GM23338 (cell line): Measurements from ENCODE around the gene GAL3ST1. TPM values are rescaled to one million over a fixed set of nuclear protein-coding genes. Genes with fewer than 3 reads are reported as not detected.
"Not testable (repeated sequence)": the region's sequence is repeated elsewhere in the genome, so short reads cannot be mapped to it uniquely, and the experiment has no call there.

Experiments used
- ATAC-seq: fragments of 200-7000 bp; cut with Tn5 transposase; 3 replicates; pipeline ENCODE4 v1.9.1; 2020
- DNase-seq: peaks from one replicate; pipeline ENCODE4 v3.0.0-alpha.2; 2015; ENCODE audit warnings: low spot score
- H2AFZ ChIP-seq: fragments of 200-600 bp; sonication (generic); 2 replicates; pipeline ENCODE4 v1.8.0; 2016; ENCODE audit warnings: antibody characterized with exemption, mild to moderate bottlenecking, moderate library complexity
- H3F3A ChIP-seq: fragments of 200-600 bp; sonication (generic); replicated peaks from 2 replicates; pipeline ENCODE4 v1.8.0; 2017; ENCODE audit warnings: antibody characterized with exemption, mixed run types, low read depth
- H3K27ac ChIP-seq: fragments of 200-600 bp; sonication (generic); 2 replicates; pipeline ENCODE4 v1.6.1; 2016; ENCODE audit warnings: low read depth
- H3K27me3 ChIP-seq: fragments of 200-600 bp; sonication (generic); 2 replicates; pipeline ENCODE4 v1.8.0; 2016; ENCODE audit warnings: mild to moderate bottlenecking, mixed run types, moderate library complexity; ENCODE audit not compliant: insufficient read depth
- H3K36me3 ChIP-seq: fragments of 200-600 bp; sonication (generic); 2 replicates; pipeline ENCODE4 v1.8.0; 2016; ENCODE audit warnings: mild to moderate bottlenecking; ENCODE audit not compliant: insufficient read depth
- H3K4me1 ChIP-seq: fragments of 200-600 bp; sonication (generic); 2 replicates; pipeline ENCODE4 v1.8.0; 2016; ENCODE audit warnings: mild to moderate bottlenecking, moderate library complexity; ENCODE audit not compliant: insufficient read depth
- H3K4me2 ChIP-seq: fragments of 200-600 bp; sonication (generic); 2 replicates; pipeline ENCODE4 v1.7.1; 2017; ENCODE audit warnings: mixed run types
- H3K4me3 ChIP-seq: fragments of 200-600 bp; sonication (generic); 2 replicates; pipeline ENCODE4 v1.6.1; 2016; ENCODE audit warnings: mixed run types
- H3K79me2 ChIP-seq: fragments of 200-600 bp; sonication (generic); replicated peaks from 2 replicates; pipeline ENCODE4 v1.8.0; 2017; ENCODE audit warnings: mild to moderate bottlenecking; ENCODE audit not compliant: insufficient read depth
- H3K9me2 ChIP-seq: fragments of 200-600 bp; sonication (generic); 2 replicates; pipeline ENCODE4 v1.8.0; 2017; ENCODE audit not compliant: insufficient read depth
- H4K20me1 ChIP-seq: fragments of 200-600 bp; sonication (generic); replicated peaks from 2 replicates; pipeline ENCODE4 v1.8.0; 2017; ENCODE audit warnings: mild to moderate bottlenecking; ENCODE audit not compliant: insufficient read depth
- H3K27ac Mint-ChIP-seq: 2 replicates; pipeline ENCODE4 v1.8.0; 2020; ENCODE audit warnings: inconsistent platforms, mild to moderate bottlenecking, moderate library complexity, mixed read lengths
- H3K27me3 Mint-ChIP-seq: 3 replicates; pipeline ENCODE4 v1.8.0; 2022; ENCODE audit warnings: low read depth, mild to moderate bottlenecking, moderate library complexity, mixed read lengths, inconsistent platforms; ENCODE audit not compliant: insufficient read depth, poor library complexity
- H3K36me3 Mint-ChIP-seq: 3 replicates; pipeline ENCODE4 v1.8.0; 2021; ENCODE audit warnings: low read depth, mild to moderate bottlenecking, inconsistent platforms, moderate library complexity, mixed read lengths
- H3K4me1 Mint-ChIP-seq: 3 replicates; pipeline ENCODE4 v1.8.0; 2020; ENCODE audit warnings: mild to moderate bottlenecking, inconsistent platforms, mixed read lengths
- H3K4me3 Mint-ChIP-seq: 3 replicates; pipeline ENCODE4 v1.8.0; 2021; ENCODE audit warnings: moderate library complexity, mild to moderate bottlenecking, inconsistent platforms, mixed read lengths
- H3K9me3 Mint-ChIP-seq: 3 replicates; pipeline ENCODE4 v1.8.0; 2020; ENCODE audit warnings: moderate library complexity, mild to moderate bottlenecking, inconsistent platforms, mixed read lengths
- CREB1 ChIP-seq: fragments of 250-450 bp; sonication (Bioruptor Pico); IDR thresholded peaks from 2 replicates; pipeline ENCODE4 v1.5.0; 2020; ENCODE audit warnings: low read depth, mild to moderate bottlenecking, moderate library complexity
- ETS1 ChIP-seq: IDR thresholded peaks from 2 replicates; pipeline ENCODE4 v1.6.1; 2016; ENCODE audit warnings: antibody characterized with exemption
- POLR2AphosphoS5 ChIP-seq: IDR thresholded peaks from 2 replicates; pipeline ENCODE4 v1.6.1; 2016; ENCODE audit warnings: antibody characterized with exemption, low read depth
- REST ChIP-seq: IDR thresholded peaks from one replicate; pipeline ENCODE4 v1.6.1; 2018; ENCODE audit warnings: antibody characterized with exemption; ENCODE audit not compliant: unreplicated experiment
- polyA plus RNA-seq: library from polyadenylated mRNA; unstranded; fragments of >200 nt; fragmentation: Nextera tagmentation; extraction: Ambion mirVana; gene quantifications from 2 replicates; pipeline ENCODE4 v1.2.1, GENCODE V29; 2016
- total RNA-seq: library from RNA; depleted of rRNA; stranded (reverse); fragments of >200 nt; shearing (Covaris generic); gene quantifications from 2 replicates; pipeline ENCODE4 v1.2.3, GENCODE V29; 2014

Gene GAL3ST1
- total and polyA plus RNA-seq, 2 experiments from 2014 or later, result 8.2 to 13.3 TPM

DNA sequence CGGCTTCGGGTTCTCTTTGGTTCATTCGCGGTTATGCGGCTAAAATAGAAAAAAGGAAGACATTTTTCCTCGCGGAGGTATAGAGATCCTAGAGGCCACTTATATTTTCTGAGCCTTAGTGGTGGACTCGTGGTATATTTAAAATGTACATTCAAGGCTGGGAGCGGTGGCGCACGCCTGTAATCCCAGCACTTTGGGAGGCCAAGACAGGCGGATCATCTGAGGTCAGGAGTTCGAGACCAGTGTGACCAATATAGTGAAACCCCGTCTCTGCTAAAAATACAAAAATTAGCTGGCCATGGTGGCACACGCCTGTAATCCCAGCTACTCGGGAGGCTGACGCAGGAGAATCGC, 17.9 kb upstream of the GAL3ST1 start:
- Histone ChIP-seq H3K36me3 (peaks cover 11% of the 10 kb centered on the region), H3K79me2 (peaks cover 31% of the 10 kb centered on the region)
- not testable (repeated sequence) for H3K9me2 ChIP-seq, H3K4me3 Mint-ChIP-seq, ATAC-seq, H3K9me3 Mint-ChIP-seq, H3K27me3 Mint-ChIP-seq, H4K20me1 ChIP-seq, H3K4me1 ChIP-seq, H3K4me3 ChIP-seq, H2AFZ ChIP-seq, H3K27me3 ChIP-seq, H3F3A ChIP-seq, H3K4me1 Mint-ChIP-seq, H3K27ac Mint-ChIP-seq, H3K4me2 ChIP-seq, DNase-seq, H3K27ac ChIP-seq
- H3K36me3 Mint-ChIP-seq, result peaks cover 21% of the 10 kb centered on the region

- H3K4me1 Mint-ChIP-seq, result peaks cover 3% of the 10 kb centered on the region; the same call in 1 of the 3 replicates
- peak; percentile 98 for TF ChIP-seq CREB1 (CRISPR knock-in tag)
- TF ChIP-seq POLR2AphosphoS5, result peak; percentile 72
- TF ChIP-seq REST, result no peak
- TF ChIP-seq ETS1, result peak; percentile 94; the same call in 1 of the 2 replicates
- H3K27me3 Mint-ChIP-seq, result no peaks in the 10 kb centered on the region
- peaks cover 4% of the 10 kb centered on the region; the same call in 2 of the 3 replicates for H3K9me3 Mint-ChIP-seq
- no peak within 1 kb of the TSS for H3K27ac Mint-ChIP-seq
- Histone ChIP-seq H3K27me3 (peaks cover 8% of the 10 kb centered on the region; the same call in 1 of the 2 replicates), H3K4me1 (0 out of 2 replicates have a peak, but pooled peaks cover 7% of the 10 kb centered on the region), H3K4me3 (peak within 1 kb of the TSS; percentile 94), H3K27ac (no peak within 1 kb of the TSS), H3K79me2 (peaks cover 31% of the 10 kb centered on the region), H4K20me1 (peaks cover 4% of the 10 kb centered on the region; the same call in 1 of the 2 replicates), H3F3A (no peaks in the 10 kb centered on the region), H2AFZ (peak within 1 kb of the TSS; percentile 4; the same call in 1 of the 2 replicates), H3K36me3 (peaks cover 15% of the 10 kb centered on the region), H3K4me2 (peak within 1 kb of the TSS; percentile 95), H3K9me2 (no peaks in the 10 kb centered on the region)
- DNase-seq (peak; percentile 100), ATAC-seq (peak; percentile 96)
- peaks cover 27% of the 10 kb centered on the region for H3K36me3 Mint-ChIP-seq
- H3K4me3 Mint-ChIP-seq, result no peak within 1 kb of the TSS
Observed at GRCh38 chr22:30591588-30592359, 17.3 kb upstream of the GAL3ST1 start, which contains the start of gene PES1. Gene PES1 (minus strand): TSS chr22:30591910. CDS start chr22:30591833, 77 bp downstream.
